ENCODE data around the gene ZNF598.

DNA sequence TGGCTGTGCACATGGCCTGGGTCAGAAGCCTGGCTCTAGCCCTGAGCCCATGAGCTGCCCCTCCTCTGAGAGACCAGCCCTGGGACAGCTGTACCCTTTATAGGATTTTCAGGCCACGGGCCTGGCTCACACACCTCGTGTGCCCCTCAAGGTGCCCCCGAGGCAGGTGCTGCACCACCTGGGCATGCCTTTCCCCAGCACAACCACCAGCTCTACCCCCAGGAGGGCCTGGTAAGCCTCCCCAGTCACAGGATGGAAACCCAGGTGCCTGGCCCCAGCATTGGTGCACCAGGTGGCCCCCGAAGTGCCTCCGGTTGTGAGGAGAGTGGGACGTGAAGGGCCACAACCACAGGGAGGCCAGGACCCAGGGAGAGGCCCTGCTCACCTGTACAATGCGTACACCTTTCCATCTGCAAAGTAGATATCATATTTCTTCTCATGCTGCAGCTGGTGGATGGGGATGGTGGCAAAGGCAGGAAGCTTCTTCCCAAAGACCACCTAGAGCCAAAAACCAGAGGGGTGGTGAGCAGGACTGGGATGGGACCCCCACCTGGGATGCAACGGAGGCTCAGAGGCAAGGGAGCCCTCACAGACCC is 6.3 kb downstream of the ZNF598 start:
- TF ChIP-seq, protein P1, sequence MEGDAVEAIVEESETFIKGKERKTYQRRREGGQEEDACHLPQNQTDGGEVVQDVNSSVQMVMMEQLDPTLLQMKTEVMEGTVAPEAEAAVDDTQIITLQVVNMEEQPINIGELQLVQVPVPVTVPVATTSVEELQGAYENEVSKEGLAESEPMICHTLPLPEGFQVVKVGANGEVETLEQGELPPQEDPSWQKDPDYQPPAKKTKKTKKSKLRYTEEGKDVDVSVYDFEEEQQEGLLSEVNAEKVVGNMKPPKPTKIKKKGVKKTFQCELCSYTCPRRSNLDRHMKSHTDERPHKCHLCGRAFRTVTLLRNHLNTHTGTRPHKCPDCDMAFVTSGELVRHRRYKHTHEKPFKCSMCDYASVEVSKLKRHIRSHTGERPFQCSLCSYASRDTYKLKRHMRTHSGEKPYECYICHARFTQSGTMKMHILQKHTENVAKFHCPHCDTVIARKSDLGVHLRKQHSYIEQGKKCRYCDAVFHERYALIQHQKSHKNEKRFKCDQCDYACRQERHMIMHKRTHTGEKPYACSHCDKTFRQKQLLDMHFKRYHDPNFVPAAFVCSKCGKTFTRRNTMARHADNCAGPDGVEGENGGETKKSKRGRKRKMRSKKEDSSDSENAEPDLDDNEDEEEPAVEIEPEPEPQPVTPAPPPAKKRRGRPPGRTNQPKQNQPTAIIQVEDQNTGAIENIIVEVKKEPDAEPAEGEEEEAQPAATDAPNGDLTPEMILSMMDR (IDR thresholded peaks at IDR 0.05), result no peak
- no peak for TF ChIP-seq POLR2A (IDR thresholded peaks at IDR 0.05)

All from testis (tissue), 2 donors.